ENCODE data around the gene KMT2B.

DNA sequence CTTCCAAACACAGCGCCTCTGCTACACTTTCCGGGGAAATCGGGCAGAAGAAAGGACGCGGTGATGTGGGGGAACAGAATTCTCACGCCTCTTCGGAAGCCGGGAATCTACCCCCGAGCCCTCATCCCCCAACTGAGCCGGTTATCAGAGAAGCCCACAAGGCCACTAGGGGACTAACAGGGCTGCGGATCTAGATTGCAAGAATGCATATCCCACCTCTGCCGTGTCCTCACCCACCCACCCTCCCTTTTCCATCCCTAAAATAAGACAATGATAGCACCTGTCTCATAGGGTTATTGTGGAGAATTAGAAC, 23.4 kb downstream of the KMT2B start:
- TF ChIP-seq RAD21 (IDR thresholded peaks at IDR 0.05 in 1 of 2, conservative IDR thresholded peaks at IDR 0.05 in 1 of 2; ENCODE audit: low read depth in 2 of 2, low read length in 2 of 2) (no peak), RFX5 (IDR thresholded peaks at IDR 0.05; ENCODE audit: borderline replicate concordance, low read depth, low read length) (no peak), EZH2 (IDR thresholded peaks at IDR 0.05; ENCODE audit: low read depth, low read length, severe bottlenecking) (no peak), SP1 (IDR thresholded peaks at IDR 0.05; ENCODE audit: low read depth, low read length) (no peak), ATF2 (IDR thresholded peaks at IDR 0.05; ENCODE audit: low read length) (no peak), FOSL1 (IDR thresholded peaks at IDR 0.05; ENCODE audit: insufficient read depth, low read depth, low read length) (no peak), MAX (IDR thresholded peaks at IDR 0.05) (no peak), RBBP5 (IDR thresholded peaks at IDR 0.05; ENCODE audit: borderline replicate concordance, low read depth, low read length) (no peak; the same call in 1 of the 2 replicates), SP2 (IDR thresholded peaks at IDR 0.05; ENCODE audit: low read length) (no peak), CREB1 (IDR thresholded peaks at IDR 0.05) (no peak), TBP (IDR thresholded peaks at IDR 0.05; ENCODE audit: low read depth, low read length) (no peak), POLR2A (IDR thresholded peaks at IDR 0.05; ENCODE audit: control extremely low read depth in 1 of 2, low read depth in 2 of 2, low read length in 2 of 2) (no peak)
- TF ChIP-seq, protein P1, sequence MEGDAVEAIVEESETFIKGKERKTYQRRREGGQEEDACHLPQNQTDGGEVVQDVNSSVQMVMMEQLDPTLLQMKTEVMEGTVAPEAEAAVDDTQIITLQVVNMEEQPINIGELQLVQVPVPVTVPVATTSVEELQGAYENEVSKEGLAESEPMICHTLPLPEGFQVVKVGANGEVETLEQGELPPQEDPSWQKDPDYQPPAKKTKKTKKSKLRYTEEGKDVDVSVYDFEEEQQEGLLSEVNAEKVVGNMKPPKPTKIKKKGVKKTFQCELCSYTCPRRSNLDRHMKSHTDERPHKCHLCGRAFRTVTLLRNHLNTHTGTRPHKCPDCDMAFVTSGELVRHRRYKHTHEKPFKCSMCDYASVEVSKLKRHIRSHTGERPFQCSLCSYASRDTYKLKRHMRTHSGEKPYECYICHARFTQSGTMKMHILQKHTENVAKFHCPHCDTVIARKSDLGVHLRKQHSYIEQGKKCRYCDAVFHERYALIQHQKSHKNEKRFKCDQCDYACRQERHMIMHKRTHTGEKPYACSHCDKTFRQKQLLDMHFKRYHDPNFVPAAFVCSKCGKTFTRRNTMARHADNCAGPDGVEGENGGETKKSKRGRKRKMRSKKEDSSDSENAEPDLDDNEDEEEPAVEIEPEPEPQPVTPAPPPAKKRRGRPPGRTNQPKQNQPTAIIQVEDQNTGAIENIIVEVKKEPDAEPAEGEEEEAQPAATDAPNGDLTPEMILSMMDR (IDR thresholded peaks at IDR 0.05; ENCODE audit: control extremely low read depth in 1 of 3, insufficient read depth in 1 of 3, low read depth in 1 of 3, low read length in 3 of 3): no peak

All from H1 (cell line).